Measurements from ENCODE around the gene PEX14. TPM values are rescaled to one million over a fixed set of nuclear protein-coding genes. Genes with fewer than 3 reads are reported as not detected.

PEX14 gene
- total RNA-seq, 1 donor from 2014 or later = 22.7 TPM

DNA sequence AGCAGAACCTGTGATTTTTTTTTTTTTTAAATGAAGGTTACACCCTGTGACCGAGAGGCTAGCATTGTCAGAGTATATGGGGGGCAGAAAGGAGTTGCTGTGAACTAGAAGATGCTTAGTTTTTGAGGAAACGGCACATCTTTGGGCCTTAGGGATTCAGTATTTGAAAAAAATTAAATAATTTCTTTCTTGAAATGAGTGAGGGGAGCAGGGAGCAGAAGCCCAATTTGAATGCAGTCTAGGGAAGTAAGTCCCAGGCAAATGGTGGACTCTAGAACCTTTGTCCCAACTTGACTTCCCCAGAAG is 42.9 kb downstream of the PEX14 start:
- H3K4me1 Mint-ChIP-seq (ENCODE audit: low read depth) = peaks cover 74% of the 10 kb centered on the region
- no peaks in the 10 kb centered on the region for H3K27me3 Mint-ChIP-seq (ENCODE audit: insufficient read depth)
- no peak overlapping the region for H3K4me3 Mint-ChIP-seq
- intact Hi-C loops (cut with micrococcal nuclease) = no loop called here
- no peak overlapping the region for H3K27ac Mint-ChIP-seq
- H3K36me3 Mint-ChIP-seq (ENCODE audit: low read depth) = peaks cover 22% of the 10 kb centered on the region
- no peaks in the 10 kb centered on the region for H3K9me3 Mint-ChIP-seq
- DNase-seq (ENCODE audit: low spot score) = no peak

DNA sequence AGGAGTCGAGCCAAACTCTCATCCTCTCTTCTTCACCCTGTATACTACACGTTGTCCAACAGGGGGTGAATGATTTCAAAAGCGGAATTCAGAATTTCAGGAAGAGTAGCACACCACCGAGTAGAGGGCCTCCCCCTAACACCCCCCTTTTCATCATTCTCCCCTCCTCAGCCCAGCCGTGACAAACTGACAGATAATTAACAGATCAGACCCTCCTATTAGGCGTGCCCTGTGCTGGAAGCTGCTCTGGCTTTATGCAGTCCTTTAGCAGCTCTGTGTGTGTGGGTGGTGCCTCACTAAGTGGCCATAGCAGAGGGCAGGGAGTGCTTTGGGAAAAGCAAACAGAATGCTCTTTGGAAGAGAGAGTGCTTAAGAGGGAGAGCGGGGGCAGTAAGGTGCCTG is 44.3 kb downstream of the PEX14 start:
- no peak for DNase-seq (ENCODE audit: low spot score)
- Mint-ChIP-seq H3K9me3 (no peaks in the 10 kb centered on the region), H3K27me3 (ENCODE audit: insufficient read depth) (no peaks in the 10 kb centered on the region), H3K27ac (no peak overlapping the region), H3K4me1 (ENCODE audit: low read depth) (peaks cover 66% of the 10 kb centered on the region), H3K36me3 (ENCODE audit: low read depth) (peaks cover 20% of the 10 kb centered on the region), H3K4me3 (no peak overlapping the region)
- intact Hi-C loops (cut with micrococcal nuclease) = no loop called here

DNA sequence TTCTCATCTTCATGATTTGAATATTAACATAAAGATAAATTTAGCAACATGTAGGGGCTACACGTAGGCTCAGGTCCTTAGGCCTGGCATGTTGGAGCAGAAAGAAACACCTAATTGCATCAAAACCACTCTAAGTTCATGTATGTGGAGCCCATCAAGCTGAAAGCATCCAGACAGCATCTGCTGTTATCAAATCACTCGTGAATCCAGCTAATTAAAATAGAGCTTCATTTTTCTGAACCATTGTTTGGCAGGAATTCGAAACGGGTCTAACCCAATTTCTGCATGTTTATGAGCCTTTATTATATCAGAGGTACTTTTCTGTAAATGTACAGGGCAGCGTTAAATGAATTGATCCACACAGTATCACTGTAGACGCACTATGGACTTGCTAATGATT is 45.7 kb downstream of the PEX14 start:
- Mint-ChIP-seq H3K27me3 (ENCODE audit: insufficient read depth) (no peaks in the 10 kb centered on the region), H3K4me1 (ENCODE audit: low read depth) (peaks cover 54% of the 10 kb centered on the region), H3K4me3 (no peak overlapping the region), H3K9me3 (no peaks in the 10 kb centered on the region), H3K27ac (no peak overlapping the region), H3K36me3 (ENCODE audit: low read depth) (peaks cover 18% of the 10 kb centered on the region)
- intact Hi-C loops (cut with micrococcal nuclease) = no loop called here
- no peak for DNase-seq (ENCODE audit: low spot score)

DNA sequence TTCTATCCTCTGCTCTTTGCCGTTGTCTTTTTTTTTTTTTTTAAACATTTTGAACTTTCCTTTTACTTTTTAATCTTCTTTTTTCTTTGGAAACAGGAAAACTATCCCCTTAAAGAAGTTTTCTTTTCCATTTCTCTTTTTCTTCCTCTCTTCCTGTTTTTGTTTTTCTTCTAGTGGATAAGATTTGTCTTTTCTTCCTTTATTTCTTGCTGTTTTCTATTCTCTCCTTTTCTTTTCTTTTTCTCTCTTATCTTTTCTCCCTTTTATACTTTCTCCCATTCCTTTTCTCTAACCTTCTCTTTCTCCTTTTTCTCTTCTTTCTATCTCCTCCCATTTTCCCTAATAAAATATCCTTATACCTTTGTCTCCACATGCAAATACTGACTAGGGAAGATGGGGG is 46.2 kb downstream of the PEX14 start:
- Mint-ChIP-seq H3K36me3 (ENCODE audit: low read depth) (peaks cover 16% of the 10 kb centered on the region), H3K27me3 (ENCODE audit: insufficient read depth) (no peaks in the 10 kb centered on the region), H3K4me1 (ENCODE audit: low read depth) (peaks cover 50% of the 10 kb centered on the region), H3K9me3 (no peaks in the 10 kb centered on the region), H3K4me3 (no peak overlapping the region), H3K27ac (no peak overlapping the region)
- no peak for DNase-seq (ENCODE audit: low spot score)
- intact Hi-C loops (cut with micrococcal nuclease) = no loop called here

DNA sequence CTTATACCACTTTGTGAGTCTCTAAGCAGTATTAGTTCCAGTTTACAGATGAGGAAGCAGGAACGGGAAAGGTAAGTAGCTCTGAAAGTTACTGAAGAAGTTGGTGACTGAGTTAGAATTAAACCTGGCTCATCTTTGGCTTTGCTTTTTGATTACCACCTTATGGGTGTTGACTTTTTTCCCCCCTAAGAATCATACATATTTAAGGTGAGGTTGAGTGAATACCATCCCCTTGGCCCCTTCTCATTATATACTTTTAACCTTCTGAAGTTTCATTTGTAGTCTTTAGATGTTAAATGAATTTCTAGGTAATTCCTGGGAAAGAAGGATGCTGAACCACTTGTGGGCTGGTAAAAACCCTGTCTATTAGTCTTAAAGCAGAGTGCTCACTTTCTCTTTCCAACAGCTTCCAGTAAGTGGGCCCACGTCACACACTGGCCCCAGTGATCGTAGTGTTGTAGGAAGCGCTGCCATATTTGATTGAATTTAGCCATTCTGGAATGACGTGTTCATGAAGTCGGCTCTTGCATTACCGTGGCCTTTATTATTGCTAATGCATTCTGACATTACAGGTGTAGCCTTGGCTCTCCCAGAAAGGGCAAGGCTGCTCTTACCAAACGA is 46.9 kb downstream of the PEX14 start:
- intact Hi-C loops (cut with micrococcal nuclease) = no loop called here
- Mint-ChIP-seq H3K27ac (no peak overlapping the region), H3K9me3 (no peaks in the 10 kb centered on the region), H3K36me3 (ENCODE audit: low read depth) (peaks cover 13% of the 10 kb centered on the region), H3K4me1 (ENCODE audit: low read depth) (peaks cover 43% of the 10 kb centered on the region), H3K27me3 (ENCODE audit: insufficient read depth) (no peaks in the 10 kb centered on the region), H3K4me3 (no peak overlapping the region)
- no peak for DNase-seq (ENCODE audit: low spot score)

DNA sequence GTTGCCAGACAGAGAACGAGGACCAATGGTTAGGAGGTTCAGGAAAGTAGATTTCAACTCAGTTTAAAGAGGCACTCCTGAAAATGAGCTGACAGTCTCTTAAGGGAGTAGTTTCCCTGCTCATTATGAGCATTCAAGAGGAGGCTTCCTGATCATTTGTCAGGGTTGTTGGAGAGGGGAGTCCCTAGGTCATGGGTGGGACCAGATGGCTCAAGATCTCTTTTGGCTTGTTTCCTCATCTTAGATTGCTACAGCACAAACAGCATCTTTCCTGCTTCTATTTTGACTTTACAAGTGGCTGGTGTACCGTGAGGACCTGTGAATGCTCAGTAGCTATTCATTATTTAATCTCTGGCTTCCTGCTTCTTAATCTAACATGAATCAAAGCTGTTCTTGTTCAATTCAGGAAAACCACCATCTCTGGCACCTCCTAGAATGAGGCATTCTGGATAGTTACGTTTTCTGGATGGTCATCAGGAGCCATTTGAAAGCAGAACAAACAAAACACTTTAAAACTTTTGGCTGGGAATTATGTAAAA is 47.6 kb downstream of the PEX14 start:
- H3K9me3 Mint-ChIP-seq = no peaks in the 10 kb centered on the region
- H3K27me3 Mint-ChIP-seq (ENCODE audit: insufficient read depth) = no peaks in the 10 kb centered on the region
- H3K36me3 Mint-ChIP-seq (ENCODE audit: low read depth) = peaks cover 13% of the 10 kb centered on the region
- peaks cover 35% of the 10 kb centered on the region for H3K4me1 Mint-ChIP-seq (ENCODE audit: low read depth)
- no peak overlapping the region for H3K27ac Mint-ChIP-seq
- no peak overlapping the region for H3K4me3 Mint-ChIP-seq
- intact Hi-C loops (cut with micrococcal nuclease) = no loop called here
- DNase-seq (ENCODE audit: low spot score) = no peak

DNA sequence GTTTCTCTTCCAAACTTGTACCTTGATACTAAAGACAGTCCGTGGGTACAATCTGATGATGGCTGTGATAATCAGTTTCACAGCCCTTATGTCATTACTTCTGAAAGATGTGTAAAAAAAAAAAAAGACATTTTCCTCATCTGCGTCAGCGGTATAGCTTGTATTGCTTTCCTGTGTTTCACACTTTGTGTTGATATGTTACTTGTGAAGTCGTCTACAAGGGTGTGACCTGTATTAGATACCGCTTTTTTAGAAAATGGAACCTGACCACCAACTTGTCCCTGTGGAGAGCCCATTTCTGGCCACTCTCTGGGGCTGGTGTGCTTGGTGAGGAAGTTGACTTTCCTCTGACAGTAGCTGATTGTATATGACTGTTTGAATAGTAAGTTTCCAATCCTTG is 50.5 kb downstream of the PEX14 start:
- peaks cover 28% of the 10 kb centered on the region for H3K4me1 Mint-ChIP-seq (ENCODE audit: low read depth)
- intact Hi-C loops (cut with micrococcal nuclease) = no loop called here
- peaks cover 6% of the 10 kb centered on the region for H3K36me3 Mint-ChIP-seq (ENCODE audit: low read depth)
- H3K4me3 Mint-ChIP-seq = no peak overlapping the region
- H3K27me3 Mint-ChIP-seq (ENCODE audit: insufficient read depth) = no peaks in the 10 kb centered on the region
- DNase-seq (ENCODE audit: low spot score) = no peak
- H3K9me3 Mint-ChIP-seq = no peaks in the 10 kb centered on the region
- no peak overlapping the region for H3K27ac Mint-ChIP-seq

DNA sequence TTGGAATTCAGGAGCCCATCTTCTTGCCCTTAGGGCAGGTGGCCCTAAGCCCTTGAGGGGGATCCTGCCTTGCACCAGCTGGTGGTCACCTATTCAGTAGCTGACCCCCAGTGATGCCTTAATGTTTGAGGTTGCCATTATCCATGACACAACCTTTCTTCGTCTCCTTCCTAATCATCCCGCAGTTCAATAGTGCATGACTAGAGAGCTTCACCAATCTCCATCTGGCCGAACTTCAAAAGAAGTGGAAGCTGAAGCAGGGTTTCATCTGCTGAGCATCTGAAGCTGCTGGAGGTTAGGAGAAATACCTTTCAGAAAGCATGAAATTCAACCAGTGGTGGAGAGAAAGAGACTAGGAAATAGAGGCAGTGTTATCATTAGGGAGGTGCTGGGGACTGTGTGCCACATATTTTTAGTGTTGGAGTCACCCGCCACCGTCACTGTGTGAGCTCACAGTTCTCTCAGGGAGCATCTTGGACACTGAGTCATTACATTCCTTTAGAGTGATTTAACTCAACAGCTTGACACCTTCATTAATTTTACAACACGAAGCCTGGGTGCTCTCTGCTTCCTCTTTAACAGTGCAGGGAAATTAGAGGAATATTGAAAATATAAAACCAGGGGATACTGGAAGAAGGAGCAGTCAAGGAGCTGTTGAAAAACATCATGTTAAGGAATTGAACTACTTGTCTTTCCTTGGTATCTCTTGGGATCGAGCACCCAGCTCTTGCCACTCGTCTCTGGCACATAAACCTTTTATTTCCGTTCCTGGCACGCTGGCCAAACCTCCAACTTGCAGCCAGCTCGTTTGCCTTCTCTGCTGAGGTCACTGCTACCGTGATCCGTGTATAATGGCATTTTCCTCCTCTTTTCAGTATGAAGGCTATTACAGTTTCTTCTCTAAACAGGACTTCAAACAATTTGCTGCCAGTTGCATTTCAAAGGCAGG is 53.6 kb downstream of the PEX14 start:
- peaks cover 2% of the 10 kb centered on the region for H3K36me3 Mint-ChIP-seq (ENCODE audit: low read depth)
- H3K27me3 Mint-ChIP-seq (ENCODE audit: insufficient read depth) = no peaks in the 10 kb centered on the region
- H3K4me3 Mint-ChIP-seq = no peak overlapping the region
- no peaks in the 10 kb centered on the region for H3K4me1 Mint-ChIP-seq (ENCODE audit: low read depth)
- no peak overlapping the region for H3K27ac Mint-ChIP-seq
- no peak for DNase-seq (ENCODE audit: low spot score)
- intact Hi-C loops (cut with micrococcal nuclease) = no loop called here
- no peaks in the 10 kb centered on the region for H3K9me3 Mint-ChIP-seq

DNA sequence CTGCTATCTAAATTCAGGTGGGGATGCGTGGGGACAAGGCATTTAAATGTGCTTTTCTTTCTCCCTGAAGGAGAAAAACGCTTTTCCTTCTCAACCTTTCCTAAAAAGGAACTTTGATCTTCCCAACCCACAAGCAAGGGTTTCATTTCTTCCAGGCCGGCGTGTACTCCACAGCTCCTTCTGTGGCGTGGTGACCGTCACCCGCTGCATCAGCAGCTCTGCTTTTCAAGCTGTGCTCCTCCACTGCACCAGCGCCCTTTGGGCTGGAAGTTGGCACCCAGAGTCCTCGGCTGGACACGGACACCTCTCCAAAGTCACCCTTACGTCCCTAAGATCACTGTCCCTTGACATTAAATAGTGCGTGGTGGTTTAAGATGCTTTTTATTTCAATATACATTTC is 54.3 kb downstream of the PEX14 start:
- no peaks in the 10 kb centered on the region for H3K36me3 Mint-ChIP-seq (ENCODE audit: low read depth)
- no peaks in the 10 kb centered on the region for H3K9me3 Mint-ChIP-seq
- H3K27me3 Mint-ChIP-seq (ENCODE audit: insufficient read depth) = no peaks in the 10 kb centered on the region
- no peak overlapping the region for H3K27ac Mint-ChIP-seq
- no peak overlapping the region for H3K4me3 Mint-ChIP-seq
- no peak for DNase-seq (ENCODE audit: low spot score)
- H3K4me1 Mint-ChIP-seq (ENCODE audit: low read depth) = no peaks in the 10 kb centered on the region
- intact Hi-C loops (cut with micrococcal nuclease) = no loop called here

DNA sequence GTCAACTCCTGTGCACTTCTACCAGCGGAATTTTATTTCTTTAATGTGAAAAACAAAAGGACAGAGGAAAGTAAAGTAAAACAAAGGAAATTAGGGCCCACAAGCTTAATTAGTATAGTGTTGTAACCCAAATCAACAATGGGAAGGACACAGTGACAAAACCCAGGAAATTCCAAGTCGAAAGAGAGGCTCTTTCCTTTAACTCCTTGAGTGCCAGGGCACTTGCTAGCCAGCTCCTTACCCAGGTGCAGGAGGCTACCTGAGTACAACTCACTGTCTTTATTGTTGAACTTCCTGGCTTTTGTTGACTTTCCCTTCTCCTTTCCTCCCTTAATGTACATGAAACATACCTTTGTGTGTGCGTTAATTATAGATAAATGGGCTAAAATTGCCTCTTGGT is 55.0 kb downstream of the PEX14 start:
- H3K4me3 Mint-ChIP-seq = no peak overlapping the region
- H3K9me3 Mint-ChIP-seq = no peaks in the 10 kb centered on the region
- no peak overlapping the region for H3K27ac Mint-ChIP-seq

DNA sequence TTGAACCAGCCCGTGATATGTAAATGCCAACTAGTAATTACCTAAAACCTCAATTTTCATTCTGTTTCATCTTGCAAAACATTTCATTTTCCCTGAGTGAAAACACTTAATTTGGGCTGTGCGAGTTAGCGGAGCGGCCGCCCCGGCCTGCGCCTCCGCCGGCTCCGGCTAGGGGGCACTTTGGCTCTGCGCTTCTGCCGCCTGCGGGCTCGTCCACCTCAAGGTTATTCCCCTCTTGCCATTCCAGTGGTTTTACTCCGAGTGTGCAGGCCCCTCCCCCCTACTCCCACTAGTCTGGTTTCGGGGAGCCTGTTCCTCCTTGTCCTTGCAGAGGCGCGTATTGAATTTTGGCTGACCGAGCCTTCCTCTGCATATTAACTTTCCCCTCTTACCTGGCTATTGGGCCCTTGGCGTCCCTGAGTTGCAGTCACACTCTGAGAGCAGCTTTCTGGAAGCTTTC is 55.6 kb downstream of the PEX14 start:
- Mint-ChIP-seq H3K4me3 (no peak overlapping the region), H3K27ac (no peak overlapping the region), H3K4me1 (ENCODE audit: low read depth) (peaks cover 9% of the 10 kb centered on the region), H3K9me3 (no peaks in the 10 kb centered on the region), H3K36me3 (ENCODE audit: low read depth) (no peaks in the 10 kb centered on the region), H3K27me3 (ENCODE audit: insufficient read depth) (no peaks in the 10 kb centered on the region)
- intact Hi-C loops (cut with micrococcal nuclease) = no loop called here
- DNase-seq (ENCODE audit: low spot score) = no peak

More for the DNA sequence above, 55.0 kb downstream of the PEX14 start:
- Mint-ChIP-seq H3K27me3 (ENCODE audit: insufficient read depth) (no peaks in the 10 kb centered on the region), H3K36me3 (ENCODE audit: low read depth) (no peaks in the 10 kb centered on the region), H3K4me1 (ENCODE audit: low read depth) (peaks cover 6% of the 10 kb centered on the region)
- intact Hi-C loops (cut with micrococcal nuclease) = no loop called here
- no peak for DNase-seq (ENCODE audit: low spot score)

DNA sequence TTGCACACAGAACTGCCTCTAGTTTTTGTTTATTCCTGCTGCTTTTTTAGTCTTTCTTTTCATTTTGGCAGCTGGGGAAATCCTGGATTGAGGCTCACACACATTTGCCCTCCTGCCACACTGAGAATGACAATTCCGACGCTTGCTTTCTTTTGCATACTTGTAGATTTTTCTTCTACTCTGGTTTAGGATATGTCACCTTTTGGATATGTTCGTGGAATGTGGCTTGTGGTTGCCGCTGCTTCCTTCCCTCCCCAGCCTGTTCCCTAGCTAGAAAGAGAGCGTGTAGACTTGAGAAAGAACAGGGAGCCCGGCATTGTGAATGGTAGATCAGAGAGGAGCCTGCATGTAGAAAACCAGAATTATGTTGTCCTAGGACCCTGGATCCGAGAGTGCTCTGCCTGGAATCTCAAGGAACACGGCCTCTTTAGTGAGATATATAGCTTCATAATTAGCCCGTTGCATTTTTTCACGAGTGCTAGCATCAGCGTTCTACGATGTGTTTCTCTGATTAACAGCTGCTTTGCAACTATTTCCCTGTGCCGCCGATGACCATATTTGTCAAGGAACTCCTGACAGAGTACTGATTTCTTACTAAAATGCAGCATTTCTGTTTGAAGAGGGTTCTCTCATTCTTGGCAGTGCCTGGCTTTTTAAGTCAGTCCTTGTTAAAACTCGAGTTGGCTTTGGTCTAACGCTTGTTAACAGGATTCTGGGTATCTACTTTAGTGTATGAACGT is 56.2 kb downstream of the PEX14 start:
- peaks cover 1% of the 10 kb centered on the region for H3K36me3 Mint-ChIP-seq (ENCODE audit: low read depth)
- DNase-seq (ENCODE audit: low spot score) = no peak
- no peaks in the 10 kb centered on the region for H3K27me3 Mint-ChIP-seq (ENCODE audit: insufficient read depth)

DNA sequence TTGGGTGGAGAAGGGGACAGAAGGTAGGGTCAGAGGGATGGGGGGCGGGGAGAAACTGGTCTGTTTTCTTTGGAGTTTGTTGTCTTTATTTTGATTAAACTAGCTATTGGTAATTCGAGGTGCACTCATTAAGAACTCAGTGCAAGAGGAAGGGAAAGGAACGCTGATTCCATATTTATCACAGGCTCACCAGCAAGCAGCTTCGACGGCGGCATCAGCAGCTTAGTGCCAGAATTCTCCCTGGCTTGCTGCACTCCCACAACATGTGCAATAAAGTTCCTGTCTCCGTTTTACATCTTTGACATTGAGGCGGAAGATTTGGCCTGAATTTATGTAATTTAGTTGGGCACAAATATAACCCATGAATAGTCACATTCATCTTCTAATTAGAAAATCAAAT is 57.6 kb downstream of the PEX14 start:
- Mint-ChIP-seq H3K4me1 (ENCODE audit: low read depth) (peaks cover 9% of the 10 kb centered on the region), H3K36me3 (ENCODE audit: low read depth) (peaks cover 4% of the 10 kb centered on the region), H3K27ac (no peak overlapping the region), H3K4me3 (no peak overlapping the region), H3K27me3 (ENCODE audit: insufficient read depth) (no peaks in the 10 kb centered on the region), H3K9me3 (no peaks in the 10 kb centered on the region)
- intact Hi-C loops (cut with micrococcal nuclease) = no loop called here
- DNase-seq (ENCODE audit: low spot score) = no peak

More for the DNA sequence above, 56.2 kb downstream of the PEX14 start:
- Mint-ChIP-seq H3K9me3 (no peaks in the 10 kb centered on the region), H3K4me1 (ENCODE audit: low read depth) (peaks cover 9% of the 10 kb centered on the region), H3K4me3 (no peak overlapping the region), H3K27ac (no peak overlapping the region)
- intact Hi-C loops (cut with micrococcal nuclease) = no loop called here

Data from activated T-helper 1 cell treated with anti-CD3 and anti-CD28 coated beads, Interleukin-12 subunit alpha, Interleukin-12 subunit beta, Interleukin-2, Interleukin-4 antibody, amounts not matched to agents 30 ng/mL and 10 ng/mL and 1 ng/mL, durations not matched to agents 14 hours and 24 hours and 36 hours (primary cell).